Stimulated activated naive CD4-positive, alpha-beta T cell (primary cell): ENCODE data around the gene MXD4.
"Not testable (repeated sequence)": the region's sequence is repeated elsewhere in the genome, so short reads cannot be mapped to it uniquely, and the experiment has no call there.

ENCODE experiments used
- DNase-seq, 6 experiments: peaks; one replicate each; lab custom pipeline; 2025; lab: John Stamatoyannopoulos, UW

The MXD4 gene

GRCh38 chr4:2275044-2275397, 13.1 kb upstream of the MXD4 start:
- DNase-seq, result not testable (repeated sequence)

DNA sequence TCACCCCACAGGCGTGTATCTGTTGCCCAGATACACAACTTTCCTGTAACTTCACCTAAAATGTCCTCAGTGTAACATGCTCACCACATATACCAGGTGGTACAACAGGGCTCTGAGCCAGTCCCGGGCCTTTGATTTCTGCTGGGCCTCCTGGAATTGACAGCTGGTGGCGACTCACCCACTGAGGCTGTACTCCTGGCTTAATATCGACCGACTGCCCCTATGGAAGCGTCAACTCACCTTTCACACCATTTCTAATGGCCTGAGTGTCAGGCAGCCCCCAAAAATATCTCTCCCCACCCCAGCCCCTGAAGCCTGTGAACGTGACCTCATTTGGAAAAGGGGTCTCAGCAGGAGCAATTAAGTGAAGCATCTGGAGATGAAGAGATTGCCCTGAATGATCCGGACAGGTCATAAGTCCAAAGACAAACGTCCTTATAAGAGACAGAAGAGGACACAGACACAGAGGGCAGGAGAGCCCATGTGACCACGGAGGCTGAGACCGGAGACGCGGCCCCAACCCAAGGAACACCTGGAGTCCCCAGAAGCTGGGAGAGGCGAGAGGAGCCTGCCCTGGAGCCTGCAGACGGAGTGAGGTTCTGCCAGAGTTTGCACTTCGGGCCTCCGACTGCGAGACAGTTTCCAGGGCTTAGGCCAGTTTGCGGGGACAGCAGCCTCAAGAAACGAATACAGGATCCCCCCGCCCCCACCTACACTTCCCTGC, 12.6 kb upstream of the MXD4 start:
- DNase-seq, result no peak

GRCh38 chr4:2273657-2274319, 11.9 kb upstream of the MXD4 start:
- DNase-seq, result no peak

- DNase-seq, result no peak
Observed at GRCh38 chr4:2273221-2273620, 11.3 kb upstream of the MXD4 start.

DNA sequence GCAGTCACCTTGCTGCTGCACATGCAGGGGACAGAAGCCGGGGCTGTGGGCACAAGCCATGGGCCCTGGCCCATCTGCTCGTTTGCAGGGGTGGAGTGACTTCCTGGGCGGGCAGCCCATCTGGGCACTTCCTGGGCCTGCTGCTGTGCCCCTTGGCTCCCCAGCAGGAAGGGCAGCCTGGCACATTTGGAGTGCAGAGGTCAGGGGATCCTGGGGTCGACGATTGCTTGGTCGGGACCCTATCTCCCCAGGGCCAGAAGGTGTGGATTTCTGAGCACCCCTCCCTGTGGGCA, 10.9 kb upstream of the MXD4 start:
- no peak for DNase-seq

DNA sequence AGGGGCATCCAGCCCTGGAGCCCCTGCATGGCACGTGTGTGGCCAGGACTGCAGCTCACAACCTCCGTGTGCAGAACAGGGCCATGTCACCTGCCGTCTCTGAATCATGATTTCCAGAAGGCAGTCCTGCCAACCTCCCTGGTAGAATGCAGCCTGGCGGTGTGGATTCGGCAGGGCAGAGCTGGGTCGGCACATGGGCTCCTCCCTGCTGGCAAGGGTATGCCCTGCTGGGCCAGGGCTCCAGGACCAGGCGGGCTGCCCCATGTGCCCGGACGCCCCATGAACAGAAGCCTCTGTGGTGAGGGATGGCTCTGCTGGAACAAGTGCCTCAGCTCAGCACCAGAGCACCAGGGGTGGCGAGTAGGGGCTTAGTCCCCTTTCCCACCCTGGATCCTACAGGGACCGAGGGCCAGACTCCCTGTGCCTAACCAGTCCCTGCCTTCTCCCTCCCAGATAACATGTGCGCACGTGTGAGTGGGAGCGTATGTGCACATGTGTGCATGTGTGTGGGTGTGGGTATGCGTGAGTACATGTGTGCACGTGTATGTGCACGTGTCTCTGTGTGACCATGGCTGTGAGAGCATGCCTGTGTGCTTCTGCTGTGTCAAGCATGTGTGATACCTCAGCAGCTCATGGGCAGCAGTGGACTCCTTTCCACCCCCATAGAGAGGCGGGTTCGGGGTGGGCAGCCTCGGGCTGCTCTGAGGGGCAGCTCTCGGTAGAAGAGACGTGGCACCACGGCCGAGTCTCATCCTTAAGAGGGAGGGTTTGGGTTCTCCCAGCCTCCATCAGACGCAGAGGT, 10.3 kb upstream of the MXD4 start:
- no peak for DNase-seq

GRCh38 chr4:2271279-2272025, 9.5 kb upstream of the MXD4 start:
- no peak for DNase-seq

- DNase-seq, result no peak
Observed at GRCh38 chr4:2270341-2271165, 8.6 kb upstream of the MXD4 start.

GRCh38 chr4:2269618-2270163, 7.8 kb upstream of the MXD4 start:
- no peak for DNase-seq

DNA sequence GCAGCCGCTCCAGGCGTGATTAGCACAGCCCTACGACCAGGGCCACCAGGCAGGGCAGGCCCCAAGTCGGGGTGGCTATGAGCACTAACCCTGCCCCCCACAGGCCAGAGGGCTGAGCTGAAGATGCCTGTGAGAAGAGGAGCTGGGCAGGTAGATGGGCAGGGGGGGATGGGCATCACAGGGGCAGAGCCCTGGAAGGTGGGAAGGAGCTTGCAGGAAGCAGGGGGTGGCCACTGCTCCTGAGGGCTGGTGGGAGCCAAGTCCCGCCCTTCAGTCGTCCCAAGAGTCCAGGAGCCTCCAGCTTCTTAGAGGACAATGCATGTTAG, 7.3 kb upstream of the MXD4 start:
- no peak for DNase-seq

DNA sequence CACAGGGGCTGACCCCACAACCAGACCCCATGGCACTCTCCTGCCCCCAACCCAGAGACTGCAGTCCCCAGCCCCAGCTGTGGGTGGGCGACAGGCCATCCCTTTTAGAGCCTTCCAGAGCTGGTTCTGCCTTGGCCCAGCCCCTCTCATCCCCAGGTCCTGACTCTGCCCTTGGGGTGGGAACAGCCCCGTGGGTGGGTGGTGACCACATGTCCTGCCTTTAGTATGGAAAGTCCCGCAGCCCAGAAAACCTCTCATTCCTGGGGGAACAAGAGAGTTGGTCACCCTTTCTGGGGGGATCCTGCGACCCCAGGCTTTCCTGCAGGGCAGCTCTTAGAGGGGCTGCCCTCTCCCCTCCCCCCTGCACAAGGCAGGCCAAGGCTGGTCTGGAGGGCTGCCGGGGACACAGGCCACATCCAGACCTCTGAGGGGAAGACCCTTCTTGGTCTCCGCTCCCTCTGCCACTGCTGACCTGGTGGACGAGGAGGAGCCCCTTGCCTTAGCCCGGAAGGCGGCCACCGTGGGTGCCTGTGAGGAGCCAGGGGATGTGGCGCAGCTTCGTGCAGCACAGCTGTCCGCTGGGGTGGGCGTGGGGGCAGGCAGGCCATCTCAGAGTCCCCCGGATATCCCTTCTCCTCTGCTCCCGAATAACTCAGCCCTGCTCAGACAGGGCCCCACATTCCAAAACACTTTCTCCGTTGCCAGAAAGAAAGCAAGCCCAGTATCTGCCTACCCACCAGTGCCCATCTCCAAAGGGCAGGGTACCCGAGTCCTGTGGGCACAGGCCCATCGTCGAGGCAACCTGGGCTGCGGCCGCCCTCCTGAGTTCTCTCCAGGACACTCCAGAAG, 6.7 kb upstream of the MXD4 start:
- DNase-seq, result no peak

- no peak for DNase-seq
Observed at GRCh38 chr4:2267841-2268240, 5.9 kb upstream of the MXD4 start.

- DNase-seq, result no peak
Observed at GRCh38 chr4:2267320-2267811, 5.5 kb upstream of the MXD4 start.

DNA sequence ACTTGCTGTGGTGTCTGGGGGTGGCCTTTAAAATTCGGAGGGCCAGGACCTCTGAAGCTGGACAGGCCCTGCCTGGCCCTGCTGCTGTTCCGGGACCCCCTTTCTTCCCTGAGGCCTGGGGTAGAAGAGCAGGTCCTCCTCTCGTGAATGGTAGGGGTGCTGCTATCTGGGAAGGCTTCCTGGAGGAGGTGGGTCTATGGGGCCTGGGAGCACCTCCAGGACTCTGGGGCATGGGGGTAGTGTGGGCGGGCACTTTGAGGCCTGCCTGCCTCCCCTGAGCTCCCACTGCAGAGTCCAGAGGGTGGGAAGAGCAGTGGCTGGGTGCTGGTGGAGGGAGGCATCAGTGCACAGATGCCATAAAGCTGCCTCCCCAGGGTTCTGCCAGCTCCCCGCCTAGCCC, 4.9 kb upstream of the MXD4 start:
- DNase-seq, result no peak

DNA sequence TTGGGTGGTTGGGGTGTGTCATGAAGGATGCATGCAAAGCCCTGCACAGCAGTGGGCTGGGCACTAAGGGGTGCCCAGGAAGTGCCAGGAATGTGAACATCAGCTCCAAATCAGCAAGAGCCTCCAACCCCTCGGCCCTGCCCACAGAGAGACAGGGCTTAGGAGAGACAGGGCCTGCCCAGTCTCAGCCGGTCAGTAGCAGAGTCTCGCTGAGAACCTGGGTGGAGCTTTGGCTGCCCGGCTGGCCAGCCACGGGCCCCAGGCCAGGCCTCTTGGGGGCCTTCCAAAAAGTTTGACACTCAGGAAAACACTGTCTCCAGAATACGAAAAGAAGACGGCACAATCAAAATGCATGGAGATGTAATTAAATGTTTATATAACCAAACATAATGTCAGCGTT, 4.3 kb upstream of the MXD4 start:
- no peak for DNase-seq

- no peak for DNase-seq
Observed at GRCh38 chr4:2265113-2266110, 3.5 kb upstream of the MXD4 start.

DNA sequence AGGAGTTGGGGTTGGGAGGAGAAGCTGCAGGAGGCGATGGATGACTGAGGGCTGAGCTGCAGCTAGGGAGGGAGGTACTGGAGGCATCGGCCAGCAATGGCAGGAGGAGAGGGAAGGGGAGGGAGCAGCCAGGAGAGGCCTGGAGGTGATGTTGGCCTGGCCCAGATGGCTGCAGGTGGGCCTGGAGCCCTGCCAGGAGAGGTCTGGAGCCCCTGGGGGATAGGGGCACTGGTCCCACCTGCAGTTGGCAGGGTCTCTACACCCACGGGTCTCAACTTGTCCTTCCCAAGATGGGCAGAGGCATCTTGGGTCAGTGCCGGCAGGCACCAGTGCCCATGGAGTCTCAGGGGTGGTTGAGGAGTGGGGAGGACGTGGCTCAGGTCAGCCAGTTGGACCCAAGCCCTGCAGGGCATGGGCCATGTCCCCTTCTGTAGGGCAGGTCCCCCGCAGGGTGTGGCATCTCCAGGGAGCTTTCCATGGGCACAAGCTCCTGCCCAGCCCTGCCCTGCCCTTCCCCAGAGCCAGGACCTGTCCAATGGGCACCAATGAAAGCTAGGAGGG, 2.7 kb upstream of the MXD4 start:
- no peak for DNase-seq

GRCh38 chr4:2263926-2264321, 2.0 kb upstream of the MXD4 start:
- DNase-seq, result no peak

GRCh38 chr4:2262944-2263250, 988 bp upstream of the MXD4 start:
- no peak for DNase-seq
